Measurements from ENCODE around the gene WDR18. TPM values are rescaled to one million over a fixed set of nuclear protein-coding genes. Genes with fewer than 3 reads are reported as not detected.

Gene WDR18
- polyA plus RNA-seq, 1 donor from 2014 or later, result 64.9 TPM

- no peaks in the 10 kb centered on the region for H3K36me3 ChIP-seq (ENCODE audit: insufficient read depth, low read length)
- H3K9ac ChIP-seq (ENCODE audit: low read length), result peak overlapping the region; percentile 41
- H3K9me2 ChIP-seq (ENCODE audit: insufficient read depth, low read length), result no peaks in the 10 kb centered on the region
- H3K27me3 ChIP-seq (ENCODE audit: insufficient read depth, low read depth, low read length), result no peaks in the 10 kb centered on the region
- no peak overlapping the region for H3K27ac ChIP-seq (ENCODE audit: low read length)
- TF ChIP-seq RAD21 (conservative IDR thresholded peaks at IDR 0.05) (no peak), EP300 (conservative IDR thresholded peaks at IDR 0.05; ENCODE audit: poor library complexity, severe bottlenecking) (no peak), CTCF (IDR thresholded peaks at IDR 0.05; ENCODE audit: poor library complexity, severe bottlenecking) (no peak), EZH2 (IDR thresholded peaks at IDR 0.05; ENCODE audit: borderline replicate concordance, insufficient read depth, low read length, poor library complexity, severe bottlenecking) (no peak), MXI1 (conservative IDR thresholded peaks at IDR 0.05; ENCODE audit: poor library complexity, severe bottlenecking) (no peak), POLR2AphosphoS5 (IDR thresholded peaks at IDR 0.05) (peak; percentile 27), SMC3 (conservative IDR thresholded peaks at IDR 0.05; ENCODE audit: poor library complexity) (no peak), REST (IDR thresholded peaks at IDR 0.05; ENCODE audit: borderline replicate concordance) (no peak)
- H2AFZ ChIP-seq (ENCODE audit: low read depth, low read length), result no peak overlapping the region
- H4K20me1 ChIP-seq (ENCODE audit: insufficient read depth), result no peaks in the 10 kb centered on the region
- no peaks in the 10 kb centered on the region for H3K9me3 ChIP-seq (ENCODE audit: low read length)
- no peaks in the 10 kb centered on the region for H3K79me2 ChIP-seq (replicated peaks; ENCODE audit: insufficient read depth, low read length)
- no peaks in the 10 kb centered on the region for H3F3A ChIP-seq (ENCODE audit: insufficient read depth, low read length, poor library complexity, severe bottlenecking)
- peak overlapping the region; percentile 81 for H3K4me3 ChIP-seq (ENCODE audit: low read length)
- peak overlapping the region; percentile 80 for H3K4me2 ChIP-seq (ENCODE audit: low read length)
Measured at GRCh38 chr19:1038978-1039645, 55.0 kb downstream of the WDR18 start.

- H3K9ac ChIP-seq (ENCODE audit: low read length), result peak within 1 kb of the TSS; percentile 73
- H3K27ac ChIP-seq (ENCODE audit: low read length), result peak within 1 kb of the TSS; percentile 50
- no peaks in the 10 kb centered on the region for H3K9me3 ChIP-seq (ENCODE audit: low read length)
- TF ChIP-seq TAF1 (IDR thresholded peaks at IDR 0.05; ENCODE audit: low read depth) (peak; percentile 64), REST (IDR thresholded peaks at IDR 0.05; ENCODE audit: borderline replicate concordance) (no peak), RAD21 (conservative IDR thresholded peaks at IDR 0.05) (peak; percentile 25), SMC3 (conservative IDR thresholded peaks at IDR 0.05; ENCODE audit: poor library complexity) (peak; percentile 22), MXI1 (conservative IDR thresholded peaks at IDR 0.05; ENCODE audit: poor library complexity, severe bottlenecking) (peak; percentile 70), POLR2AphosphoS5 (IDR thresholded peaks at IDR 0.05) (peak; percentile 83), CTCF (IDR thresholded peaks at IDR 0.05; ENCODE audit: poor library complexity, severe bottlenecking) (peak; percentile 22), EZH2 (IDR thresholded peaks at IDR 0.05; ENCODE audit: borderline replicate concordance, insufficient read depth, low read length, poor library complexity, severe bottlenecking) (no peak), EP300 (conservative IDR thresholded peaks at IDR 0.05; ENCODE audit: poor library complexity, severe bottlenecking) (no peak)
- H4K20me1 ChIP-seq (ENCODE audit: insufficient read depth), result no peaks in the 10 kb centered on the region
- H3K79me2 ChIP-seq (replicated peaks; ENCODE audit: insufficient read depth, low read length), result no peaks in the 10 kb centered on the region
- H2AFZ ChIP-seq (ENCODE audit: low read depth, low read length), result peak within 1 kb of the TSS; percentile 14
- no peaks in the 10 kb centered on the region for H3K9me2 ChIP-seq (ENCODE audit: insufficient read depth, low read length)
- H3F3A ChIP-seq (ENCODE audit: insufficient read depth, low read length, poor library complexity, severe bottlenecking), result no peaks in the 10 kb centered on the region
- peak within 1 kb of the TSS; percentile 80 for H3K4me2 ChIP-seq (ENCODE audit: low read length)
- peak within 1 kb of the TSS; percentile 81 for H3K4me3 ChIP-seq (ENCODE audit: low read length)
- H3K27me3 ChIP-seq (ENCODE audit: insufficient read depth, low read depth, low read length), result no peaks in the 10 kb centered on the region
- no peaks in the 10 kb centered on the region for H3K36me3 ChIP-seq (ENCODE audit: insufficient read depth, low read length)
Measured at GRCh38 chr19:1039646-1040475, 55.7 kb downstream of the WDR18 start, which contains the start of gene ABCA7. Gene ABCA7 (plus strand): TSS chr19:1040107. CDS start chr19:1041362, 1,255 bp downstream.
